H9 (cell line): ENCODE data around the gene TNFRSF21. TPM values are rescaled to one million over a fixed set of nuclear protein-coding genes. Genes with fewer than 3 reads are reported as not detected.

ENCODE experiments used
- DNase-seq: peaks from one replicate; pipeline ENCODE4 v3.0.0-alpha.2; 2017
- H2AFZ ChIP-seq: one replicate; pipeline ENCODE4 v1.6.1; 2013; ENCODE audit warnings: mild to moderate bottlenecking, low read length, control low read depth, moderate library complexity
- H2AK5ac ChIP-seq: 2 replicates; pipeline ENCODE4 v1.6.1; 2013; ENCODE audit warnings: low read length, control low read depth, mixed read lengths; ENCODE audit not compliant: insufficient read length
- H2BK120ac ChIP-seq: one replicate; pipeline ENCODE4 v1.6.1; 2013; ENCODE audit warnings: low read depth, mild to moderate bottlenecking, low read length, control low read depth, inconsistent platforms; ENCODE audit not compliant: poor library complexity, severe bottlenecking
- H2BK12ac ChIP-seq: 2 replicates; pipeline ENCODE4 v1.6.1; 2013; ENCODE audit warnings: low read length, control low read depth, mixed read lengths, low read depth; ENCODE audit not compliant: insufficient read length
- H2BK15ac ChIP-seq: 2 replicates; pipeline ENCODE4 v1.6.1; 2013; ENCODE audit warnings: low read depth, low read length, control low read depth
- H2BK20ac ChIP-seq: one replicate; pipeline ENCODE4 v1.6.1; 2013; ENCODE audit warnings: low read depth, mild to moderate bottlenecking, low read length, control low read depth, inconsistent platforms; ENCODE audit not compliant: poor library complexity, severe bottlenecking
- H2BK5ac ChIP-seq: 2 replicates; pipeline ENCODE4 v1.6.1; 2013; ENCODE audit warnings: low read length, control low read depth, mixed read lengths; ENCODE audit not compliant: insufficient read length
- H3K14ac ChIP-seq: 2 replicates; pipeline ENCODE4 v1.6.1; 2013; ENCODE audit warnings: low read length, control low read depth; ENCODE audit not compliant: insufficient read depth
- H3K18ac ChIP-seq: 2 replicates; pipeline ENCODE4 v1.6.1; 2013; ENCODE audit warnings: low read depth, mild to moderate bottlenecking, mixed read lengths, low read length, control low read depth; ENCODE audit not compliant: insufficient read length
- H3K23ac ChIP-seq: 2 replicates; pipeline ENCODE4 v1.6.1; 2013; ENCODE audit warnings: low read length, control low read depth, mixed read lengths, low read depth; ENCODE audit not compliant: insufficient read length
- H3K23me2 ChIP-seq: 2 replicates; pipeline ENCODE4 v1.6.1; 2013; ENCODE audit warnings: low read depth, mild to moderate bottlenecking, mixed read lengths, low read length, control low read depth; ENCODE audit not compliant: insufficient read length, poor library complexity, severe bottlenecking
- H3K27ac ChIP-seq: 2 replicates; pipeline ENCODE4 v1.5.1; 2013; ENCODE audit warnings: low read length, control low read depth, mixed read lengths, low read depth; ENCODE audit not compliant: insufficient read length
- H3K27me3 ChIP-seq: 2 replicates; pipeline ENCODE4 v1.6.1; 2013; ENCODE audit warnings: low read length, control low read depth, inconsistent platforms; ENCODE audit not compliant: insufficient read depth
- H3K4ac ChIP-seq: 2 replicates; pipeline ENCODE4 v1.6.1; 2013; ENCODE audit warnings: low read depth, mild to moderate bottlenecking, control low read depth, inconsistent platforms, low read length, moderate library complexity
- H3K4me1 ChIP-seq: 2 replicates; pipeline ENCODE4 v1.6.1; 2013; ENCODE audit warnings: low read length, control low read depth, inconsistent platforms; ENCODE audit not compliant: insufficient read depth
- H3K4me2 ChIP-seq: 2 replicates; pipeline ENCODE4 v1.6.1; 2013; ENCODE audit warnings: low read length, control low read depth, mixed read lengths; ENCODE audit not compliant: insufficient read length, insufficient read depth
- H3K56ac ChIP-seq: 2 replicates; pipeline ENCODE4 v1.6.1; 2013; ENCODE audit warnings: low read depth, mild to moderate bottlenecking, mixed read lengths, low read length, control low read depth; ENCODE audit not compliant: insufficient read length
- H3K79me1 ChIP-seq: 2 replicates; pipeline ENCODE4 v1.6.1; 2013; ENCODE audit warnings: low read depth, mild to moderate bottlenecking, moderate library complexity, low read length, control low read depth, inconsistent platforms; ENCODE audit not compliant: insufficient read depth, poor library complexity, severe bottlenecking
- H3K79me2 ChIP-seq: 2 replicates; pipeline ENCODE4 v1.6.1; 2013; ENCODE audit warnings: low read length, control low read depth, inconsistent platforms; ENCODE audit not compliant: insufficient read depth
- H3K9ac ChIP-seq: 2 replicates; pipeline ENCODE4 v1.6.1; 2013; ENCODE audit warnings: low read length, control low read depth, mixed read lengths; ENCODE audit not compliant: insufficient read length; ENCODE audit errors: extremely low read depth
- H3K9me3 ChIP-seq: one replicate; pipeline ENCODE4 v1.6.1; 2013; ENCODE audit warnings: low read depth, low read length, inconsistent platforms; ENCODE audit not compliant: control insufficient read depth
- H3T11ph ChIP-seq: one replicate; pipeline ENCODE4 v1.6.1; 2013; ENCODE audit warnings: mild to moderate bottlenecking, low read length, control low read depth, inconsistent platforms
- H4K20me1 ChIP-seq: one replicate; pipeline ENCODE4 v1.6.1; 2013; ENCODE audit not compliant: control insufficient read depth, insufficient read length, insufficient read depth
- H4K5ac ChIP-seq: 2 replicates; pipeline ENCODE4 v1.6.1; 2013; ENCODE audit warnings: low read depth, mild to moderate bottlenecking, mixed read lengths, low read length, control low read depth; ENCODE audit not compliant: insufficient read length
- H4K8ac ChIP-seq: replicated peaks from 2 replicates; pipeline ENCODE4 v1.6.1; 2013; ENCODE audit warnings: low read length, control low read depth, mixed read lengths, low read depth; ENCODE audit not compliant: insufficient read length
- H4K91ac ChIP-seq: 2 replicates; pipeline ENCODE4 v1.6.1; 2013; ENCODE audit warnings: low read depth, mild to moderate bottlenecking, moderate library complexity, mixed read lengths, low read length, control low read depth; ENCODE audit not compliant: insufficient read length
- H3K27ac Mint-ChIP-seq, 3 experiments: 2 replicates in 2 of 3; 3 replicates in 1 of 3; pipeline ENCODE4 v1.8.0; 2020 to 2021; ENCODE audit warnings: mixed read lengths in 3 of 3, mild to moderate bottlenecking in 1 of 3, moderate library complexity in 1 of 3
- H3K27me3 Mint-ChIP-seq: 2 replicates; pipeline ENCODE4 v1.8.0; 2021; ENCODE audit warnings: low read depth, mild to moderate bottlenecking, moderate library complexity, mixed read lengths
- H3K36me3 Mint-ChIP-seq, 3 experiments: 2 replicates in 2 of 3; 3 replicates in 1 of 3; pipeline ENCODE4 v1.8.0; 2020 to 2021; ENCODE audit warnings: low read depth in 3 of 3, mixed read lengths in 3 of 3; ENCODE audit not compliant: insufficient read depth in 1 of 3
- H3K4me1 Mint-ChIP-seq, 2 experiments: 2 replicates each; pipeline ENCODE4 v1.8.0; 2020; ENCODE audit warnings: mixed read lengths in 2 of 2
- H3K4me3 Mint-ChIP-seq, 2 experiments: 2 replicates in 1 of 2; 3 replicates in 1 of 2; pipeline ENCODE4 v1.8.0; 2020 to 2021; ENCODE audit warnings: mild to moderate bottlenecking in 2 of 2, mixed read lengths in 2 of 2, moderate library complexity in 1 of 2
- H3K9me3 Mint-ChIP-seq, 2 experiments: 2 replicates in 1 of 2; 3 replicates in 1 of 2; pipeline ENCODE4 v1.8.0; 2020; ENCODE audit warnings: mild to moderate bottlenecking in 2 of 2, mixed read lengths in 2 of 2, moderate library complexity in 1 of 2
- CTCF ChIP-seq: fragments of 200-600 bp; sonication (generic); conservative IDR thresholded peaks from 3 replicates; pipeline ENCODE4 v1.8.0; 2021; ENCODE audit warnings: antibody characterized with exemption, mild to moderate bottlenecking
- WGBS: extraction: QIAGEN DNeasy Blood & Tissue Kit; methylation state at CpG from one replicate; pipeline ENCODE4 v1.1.7; 2013; ENCODE audit warnings: missing lambda C conversion rate, low lambda C conversion rate, mixed read lengths; ENCODE audit not compliant: insufficient read length; ENCODE audit errors: extremely low coverage; 5-methylcytosine and 5-hydroxymethylcytosine counted together
- total RNA-seq: library from RNA; stranded (reverse); gene quantifications from 2 replicates; pipeline ENCODE4 v1.2.1, GENCODE V29; 2021

Gene TNFRSF21
- total RNA-seq, 1 experiment from 2014 or later = 39.1 TPM

GRCh38 chr6:47294990-47295389 is 14.7 kb downstream of the TNFRSF21 start:
- Histone ChIP-seq H2BK5ac (no peak overlapping the region), H4K5ac (no peak overlapping the region), H3T11ph (no peak overlapping the region), H3K79me1 (peaks cover 2% of the 10 kb centered on the region), H3K4ac (no peak overlapping the region), H3K4me2 (no peak overlapping the region), H3K18ac (no peak overlapping the region), H2BK15ac (no peak overlapping the region), H4K8ac (no peak overlapping the region), H4K91ac (no peak overlapping the region), H3K79me2 (peaks cover 37% of the 10 kb centered on the region; the same call in 1 of the 2 replicates), H3K9ac (no peak overlapping the region), H4K20me1 (no peaks in the 10 kb centered on the region), H2BK20ac (no peak overlapping the region), H2AK5ac (no peak overlapping the region), H2BK120ac (no peak overlapping the region), H2AFZ (no peak overlapping the region), H3K27me3 (no peaks in the 10 kb centered on the region), H3K56ac (no peak overlapping the region), H3K27ac (no peak overlapping the region), H3K14ac (no peak overlapping the region), H3K4me1 (peaks cover 12% of the 10 kb centered on the region; the same call in 1 of the 2 replicates), H3K23me2 (no peaks in the 10 kb centered on the region), H3K23ac (no peak overlapping the region), H3K9me3 (no peaks in the 10 kb centered on the region), H2BK12ac (no peak overlapping the region)
- Mint-ChIP-seq H3K27ac (peak overlapping the region in 1 of 3 experiments; percentile 4; a peak in 2 of 7 replicates), H3K4me1 (peaks cover 53 to 58% of the 10 kb centered on the region in 2 experiments), H3K9me3 (no peaks in the 10 kb centered on the region), H3K27me3 (no peaks in the 10 kb centered on the region), H3K4me3 (no peak overlapping the region), H3K36me3 (peaks cover 0 to 2% (median 0%) of the 10 kb centered on the region in 3 experiments; a peak in 1 of 7 replicates)
- TF ChIP-seq CTCF = no peak
- no peak for DNase-seq
- WGBS = no CpG with 5 or more reads among the region's 4 CpGs
